Measurements from ENCODE around the gene AMH.

The AMH gene

DNA sequence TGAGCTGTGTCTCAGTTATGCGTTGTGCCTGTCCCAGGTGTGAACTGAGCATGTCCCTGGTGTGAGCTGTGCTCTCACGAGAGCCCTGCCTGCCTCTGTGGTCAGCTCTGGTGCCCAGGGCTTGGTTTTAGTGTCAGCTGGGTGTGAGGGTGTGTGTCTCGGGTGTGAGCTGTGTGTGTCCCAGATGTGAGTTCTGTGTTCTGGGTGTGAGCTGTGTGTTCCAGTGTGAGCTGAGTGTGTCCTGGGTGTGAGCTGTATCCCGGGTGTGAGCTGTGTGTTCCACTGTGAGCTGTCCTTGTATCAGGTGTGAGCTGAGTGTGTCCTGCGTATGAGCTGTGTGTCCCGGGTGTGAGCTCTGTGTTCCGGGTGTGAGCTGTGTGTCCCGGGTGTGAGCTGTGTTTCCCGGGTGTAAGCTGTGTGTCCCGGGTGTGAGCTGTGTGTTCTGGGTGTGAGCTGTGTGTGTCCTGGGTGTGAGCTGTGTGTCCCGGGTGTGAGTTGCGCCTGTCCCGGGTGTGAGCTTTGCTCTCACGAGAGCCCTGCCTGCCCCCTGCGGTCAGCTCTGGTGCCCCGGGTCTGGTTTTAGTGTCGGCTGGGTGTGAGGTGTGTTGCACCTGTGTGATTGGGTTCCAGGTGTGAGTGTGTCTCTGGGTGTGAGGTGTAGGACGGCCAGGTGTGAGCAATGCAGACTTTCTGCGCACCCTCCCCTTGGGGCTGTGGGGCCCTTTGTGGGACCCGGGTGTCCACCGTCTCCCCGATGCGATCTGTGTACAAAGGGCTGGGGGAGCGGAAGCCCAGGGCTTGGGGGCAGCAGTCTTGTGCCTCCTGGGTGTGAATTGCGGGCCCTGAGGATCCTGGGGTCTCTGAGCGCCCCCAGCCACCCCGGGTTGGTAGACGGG lies 39.9 kb downstream of the AMH start:
- DNase-seq: no peak

- DNase-seq: no peak
Observed at GRCh38 chr19:2289714-2290435, 40.8 kb downstream of the AMH start.

DNA sequence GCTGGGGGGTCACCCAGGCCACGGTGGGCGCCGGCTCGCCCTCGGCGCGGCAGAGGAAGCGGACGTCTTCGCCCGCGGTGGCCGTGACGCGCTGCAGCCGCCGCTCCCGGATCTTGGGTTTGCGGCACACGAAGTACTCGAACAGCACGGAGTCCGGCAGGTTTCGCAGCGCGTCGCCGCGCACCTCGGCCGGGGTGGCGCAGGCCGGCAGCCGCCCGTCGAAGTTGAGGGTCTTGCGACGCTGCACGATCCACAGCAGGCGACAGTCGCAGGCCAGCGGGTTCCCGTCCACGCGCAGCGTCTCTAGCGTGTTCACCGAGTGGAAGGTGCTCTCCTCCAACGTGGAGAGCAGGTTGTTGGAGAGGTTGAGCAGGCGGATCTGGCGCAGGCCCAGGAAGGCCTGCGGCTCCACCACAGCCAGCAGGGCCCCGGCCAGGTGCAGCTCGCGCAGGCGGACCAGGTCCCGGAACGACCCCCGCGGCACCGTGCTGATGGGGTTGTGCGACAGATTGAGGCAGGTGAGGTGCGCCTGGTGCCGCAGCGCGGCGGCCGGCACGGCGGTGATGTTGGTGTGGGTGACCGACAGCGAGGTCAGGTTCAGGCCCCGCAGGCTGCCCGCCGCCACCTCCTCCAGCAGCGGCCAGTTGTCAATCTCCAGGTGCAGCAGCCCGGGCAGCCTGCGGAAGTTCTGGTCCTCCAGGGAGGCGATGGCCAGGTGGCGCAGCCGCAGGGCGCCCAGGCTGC lies 41.5 kb downstream of the AMH start:
- no peak for DNase-seq

DNA sequence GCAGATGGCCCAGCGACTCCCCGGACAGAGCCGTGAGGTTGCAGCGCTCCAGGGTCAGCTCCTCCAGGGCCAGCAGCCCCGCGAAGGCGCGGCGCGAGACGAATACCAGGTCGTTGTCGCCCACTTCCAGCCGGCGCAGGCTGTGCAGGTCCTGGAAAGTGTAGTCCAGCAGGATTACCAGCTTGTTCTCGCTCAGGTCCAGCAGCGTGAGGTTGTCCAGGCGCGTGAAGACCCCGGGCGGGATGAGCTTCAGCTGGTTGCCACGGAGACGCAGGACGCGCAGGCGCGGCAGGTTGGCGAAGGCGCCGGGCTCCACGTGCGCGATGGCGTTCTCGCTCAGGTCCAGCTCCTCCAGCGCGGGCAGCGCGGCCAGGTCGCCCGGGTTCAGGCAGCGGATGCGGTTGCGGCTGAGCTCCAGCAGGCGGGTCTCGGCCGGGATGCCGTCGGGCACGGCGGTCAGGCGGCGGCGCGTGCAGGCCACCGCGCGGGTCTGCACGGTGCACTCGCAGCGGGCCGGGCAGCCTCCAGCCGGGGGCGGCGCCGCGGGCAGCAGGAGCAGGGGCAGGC lies 42.1 kb downstream of the AMH start:
- peak; percentile 53 for DNase-seq

GRCh38 chr19:2294687-2295335 lies 45.7 kb downstream of the AMH start:
- DNase-seq: no peak

DNA sequence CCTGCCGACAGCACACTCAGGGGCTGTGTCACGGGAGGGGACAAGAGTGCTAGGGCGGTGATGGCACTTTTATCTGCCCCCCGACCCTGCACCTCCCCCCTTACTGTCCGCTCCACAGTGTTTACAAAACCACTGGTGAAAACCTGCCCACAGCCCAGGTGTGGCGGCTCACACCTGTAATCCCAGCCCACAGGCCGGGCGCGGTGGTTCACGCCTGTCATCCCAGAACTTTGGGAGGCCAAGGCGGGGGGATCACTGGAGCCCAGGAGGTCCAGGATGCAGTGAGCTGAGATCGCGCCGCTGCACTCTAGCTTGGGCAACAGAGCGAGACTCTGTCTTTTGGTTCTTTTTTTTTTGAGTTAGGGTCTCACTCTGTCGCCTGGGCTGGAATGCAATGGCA lies 47.0 kb downstream of the AMH start:
- DNase-seq: no peak

- no peak for DNase-seq
Observed at GRCh38 chr19:2300533-2300932, 51.4 kb downstream of the AMH start.
